Activated CD4-positive, alpha-beta T cell treated with anti-CD3 and anti-CD28 coated beads, Interleukin-2, amount 10 ng/mL, durations not matched to agents 24 days and 14 days (primary cell): ENCODE measurements around the gene KRTAP10-1. TPM values are rescaled to one million over a fixed set of nuclear protein-coding genes. Genes with fewer than 3 reads are reported as not detected.

Source experiments
- DNase-seq: peaks from one replicate; pipeline ENCODE4 v3.0.0; 2022
- H3K27ac Mint-ChIP-seq: one replicate; pipeline ENCODE4 v1.8.0; 2022; ENCODE audit warnings: mild to moderate bottlenecking, mixed read lengths
- H3K27me3 Mint-ChIP-seq: one replicate; pipeline ENCODE4 v1.8.0; 2022; ENCODE audit warnings: mixed read lengths
- H3K36me3 Mint-ChIP-seq: one replicate; pipeline ENCODE4 v1.8.0; 2022; ENCODE audit warnings: low read depth, mild to moderate bottlenecking, mixed read lengths
- H3K4me1 Mint-ChIP-seq: one replicate; pipeline ENCODE4 v1.8.0; 2021; ENCODE audit warnings: mixed read lengths
- H3K4me3 Mint-ChIP-seq: one replicate; pipeline ENCODE4 v1.8.0; 2022; ENCODE audit warnings: mild to moderate bottlenecking, moderate library complexity, mixed read lengths
- H3K9me3 Mint-ChIP-seq: one replicate; pipeline ENCODE4 v1.8.0; 2021; ENCODE audit warnings: mixed read lengths
- intact Hi-C: fragments of 100-400 bp; cut with micrococcal nuclease; formaldehyde crosslinking; loops from one replicate; pipeline ENCODE4 v1.15.1; 2023
- total RNA-seq: library from RNA; stranded (reverse); gene quantifications from 2 replicates; pipeline ENCODE4 v1.2.3, GENCODE V29; 2022

The KRTAP10-1 gene
- total RNA-seq, 1 donor from 2014 or later, result not detected

DNA sequence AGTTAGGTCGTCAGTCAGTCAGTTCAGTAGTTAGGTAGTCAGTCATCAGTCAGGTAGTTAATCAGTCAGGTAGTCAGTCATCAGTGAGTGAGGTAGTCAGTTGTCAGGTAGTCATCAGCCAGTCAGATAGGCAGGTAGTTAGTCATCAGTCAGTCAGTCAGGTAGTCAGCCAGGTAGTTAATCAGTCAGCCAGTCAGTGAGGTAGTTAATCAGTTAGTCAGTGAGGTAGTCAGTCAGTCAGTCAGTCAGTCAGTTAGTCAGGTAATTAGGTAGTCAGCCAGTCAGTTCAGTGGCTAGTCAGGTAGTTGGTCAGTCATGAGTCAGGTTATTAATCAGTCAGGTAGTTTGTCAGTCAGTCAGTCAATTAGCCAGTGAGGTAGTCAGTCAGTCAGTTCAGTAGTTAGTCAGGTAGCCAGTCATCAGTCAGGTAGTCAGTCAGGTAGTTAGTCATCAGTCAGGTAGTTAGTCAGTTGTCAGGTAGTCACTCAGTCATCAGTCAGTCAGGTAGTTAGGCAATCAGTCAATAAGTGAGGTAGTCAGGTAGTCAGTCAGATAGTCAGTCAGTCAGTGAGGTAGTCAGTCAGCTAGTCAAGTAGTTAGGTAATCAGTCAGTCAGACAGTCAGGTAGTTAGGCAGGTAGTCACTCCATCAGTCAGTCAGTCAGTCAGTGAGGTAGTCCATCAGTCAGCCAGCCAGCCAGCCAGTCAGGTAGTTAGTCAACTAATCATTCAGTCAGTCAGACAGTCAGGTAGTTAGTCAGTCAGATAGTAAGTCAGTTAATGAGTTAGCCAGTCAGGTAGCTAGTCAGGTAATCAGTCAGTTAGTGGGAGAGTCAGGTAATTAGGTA is 16.2 kb downstream of the KRTAP10-1 start:
- intact Hi-C loops, result no loop called here
- no peaks in the 10 kb centered on the region for H3K9me3 Mint-ChIP-seq
- no peak overlapping the region for H3K4me3 Mint-ChIP-seq
- DNase-seq, result no peak
- H3K27me3 Mint-ChIP-seq, result no peaks in the 10 kb centered on the region
- no peaks in the 10 kb centered on the region for H3K4me1 Mint-ChIP-seq
- no peaks in the 10 kb centered on the region for H3K36me3 Mint-ChIP-seq
- H3K27ac Mint-ChIP-seq, result no peak overlapping the region

GRCh38 chr21:44522753-44523204 is 17.2 kb downstream of the KRTAP10-1 start:
- Mint-ChIP-seq H3K27ac (no peak overlapping the region), H3K36me3 (no peaks in the 10 kb centered on the region), H3K4me1 (no peaks in the 10 kb centered on the region), H3K4me3 (no peak overlapping the region), H3K9me3 (no peaks in the 10 kb centered on the region), H3K27me3 (no peaks in the 10 kb centered on the region)
- intact Hi-C loops, result no loop called here
- DNase-seq, result no peak

DNA sequence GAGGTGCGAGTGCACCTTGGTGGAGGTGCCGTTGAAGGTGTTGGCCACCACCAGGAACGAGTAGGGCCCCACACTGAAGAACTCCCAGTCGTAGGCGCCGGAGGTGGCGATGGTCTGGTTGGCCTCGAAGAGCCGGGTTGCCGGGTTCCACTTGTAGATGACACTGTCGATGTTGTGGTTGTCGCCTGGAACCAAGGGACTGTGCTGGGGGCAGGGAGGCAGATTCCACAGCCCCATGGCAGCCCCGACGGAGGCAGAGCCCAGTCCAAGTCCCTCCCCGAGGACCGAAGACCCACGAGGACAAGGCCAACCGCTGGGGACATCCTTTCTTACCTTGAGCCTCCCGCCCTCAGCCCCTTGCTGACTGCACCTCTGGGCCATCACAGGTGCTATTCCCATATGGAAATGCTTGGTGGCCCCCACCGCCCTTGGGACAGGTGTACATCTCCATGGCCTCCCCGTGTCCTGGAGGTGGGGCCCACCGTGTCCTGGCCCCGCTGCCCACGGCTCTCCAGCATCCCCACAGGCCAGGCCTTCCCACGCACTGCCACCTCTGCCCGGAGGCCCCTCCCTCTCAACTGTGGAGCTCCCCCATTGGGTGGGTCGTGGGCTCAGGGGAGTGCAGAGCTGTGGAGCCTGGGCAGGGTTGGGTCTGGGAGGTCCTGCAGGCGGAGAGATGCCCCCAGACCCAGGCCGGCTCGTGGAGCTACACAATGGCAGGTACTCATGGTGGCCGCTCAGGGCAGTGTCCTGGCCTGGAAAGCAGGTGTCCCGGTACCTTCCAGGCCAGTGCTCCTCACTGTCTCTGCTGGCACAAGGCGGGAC is 17.9 kb downstream of the KRTAP10-1 start:
- no peaks in the 10 kb centered on the region for H3K4me1 Mint-ChIP-seq
- H3K27ac Mint-ChIP-seq, result no peak overlapping the region
- intact Hi-C loops, result no loop called here
- no peak for DNase-seq
- H3K27me3 Mint-ChIP-seq, result no peaks in the 10 kb centered on the region
- no peak overlapping the region for H3K4me3 Mint-ChIP-seq
- H3K36me3 Mint-ChIP-seq, result no peaks in the 10 kb centered on the region
- no peaks in the 10 kb centered on the region for H3K9me3 Mint-ChIP-seq

DNA sequence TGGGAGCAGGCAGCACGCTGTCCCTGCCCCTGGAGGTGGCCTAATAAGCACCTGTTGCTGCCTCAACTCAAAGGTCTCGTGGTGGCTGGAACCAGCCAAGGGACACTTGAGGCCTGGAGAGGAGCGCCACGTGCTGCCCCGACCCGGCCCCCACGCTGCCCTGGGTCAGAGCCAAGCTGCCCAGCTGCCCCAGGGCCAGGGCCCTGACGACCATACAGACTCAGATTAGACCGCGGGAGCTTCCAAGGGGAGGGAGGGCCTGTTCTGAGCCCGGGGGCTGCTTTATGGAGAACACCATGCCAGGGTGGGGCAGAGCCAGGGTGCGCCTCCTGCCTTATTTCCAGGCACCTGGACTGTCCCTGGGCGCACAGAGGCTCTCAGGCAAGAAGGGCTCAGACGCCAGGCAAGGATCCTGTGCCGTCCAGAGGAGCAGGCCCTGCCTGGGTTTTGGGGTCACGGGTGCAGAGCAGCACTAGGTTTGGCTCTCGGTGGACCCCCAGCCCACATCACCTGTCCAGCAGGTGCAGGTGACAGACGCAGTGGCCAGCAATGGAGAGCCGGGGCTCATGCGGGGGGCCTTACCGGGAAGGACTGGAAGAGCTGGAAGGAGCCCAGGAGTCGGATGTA is 18.6 kb downstream of the KRTAP10-1 start:
- intact Hi-C loops, result no loop called here
- no peak for DNase-seq
- Mint-ChIP-seq H3K4me3 (no peak overlapping the region), H3K27me3 (no peaks in the 10 kb centered on the region), H3K36me3 (no peaks in the 10 kb centered on the region), H3K27ac (no peak overlapping the region), H3K9me3 (no peaks in the 10 kb centered on the region), H3K4me1 (no peaks in the 10 kb centered on the region)

DNA sequence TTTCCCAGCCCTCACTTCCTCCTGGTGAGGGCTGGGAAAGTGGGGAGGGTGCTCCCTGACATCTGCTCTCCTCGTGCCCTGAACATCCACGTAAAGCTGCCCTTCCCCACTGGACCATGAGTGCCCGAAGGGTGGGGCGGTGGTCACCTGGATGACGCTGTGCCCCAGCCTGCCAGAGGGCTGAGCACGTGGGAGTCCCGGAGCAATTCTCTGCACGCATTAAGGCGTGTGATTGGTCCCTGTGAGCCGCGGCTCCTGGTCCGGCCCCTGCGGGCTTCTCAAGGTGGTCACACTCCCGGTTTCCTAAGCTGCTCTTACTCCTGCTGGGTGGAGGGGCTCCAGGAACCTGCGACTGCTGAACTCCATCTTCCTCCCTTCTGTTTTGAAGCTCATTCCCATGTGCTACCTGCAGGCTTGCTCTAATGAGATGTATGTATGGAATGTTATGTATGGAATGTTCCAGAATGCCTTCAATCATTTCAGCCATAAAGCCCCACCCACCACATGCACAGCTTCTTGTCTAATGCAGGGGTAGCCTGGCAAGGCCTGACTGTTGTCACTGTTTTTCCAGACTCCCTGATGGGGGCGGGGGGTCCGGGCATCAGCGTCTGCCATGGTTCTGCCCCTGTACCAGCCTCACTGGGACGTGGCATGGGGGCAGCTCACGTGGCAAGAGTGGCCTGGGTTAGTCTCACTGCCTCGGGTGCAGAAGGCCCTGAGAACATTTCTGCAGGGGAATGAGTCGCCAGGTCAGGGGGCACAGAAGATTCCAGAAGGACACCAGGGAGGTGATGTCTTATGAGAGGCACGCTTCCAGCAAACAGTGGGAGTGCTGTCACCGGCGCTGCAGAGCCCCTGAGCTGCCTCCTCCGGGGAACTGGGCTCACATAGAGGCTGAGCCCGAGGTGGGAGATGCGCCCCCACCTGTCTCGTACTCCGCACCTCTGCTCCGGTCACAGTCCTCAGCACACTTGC is 19.4 kb downstream of the KRTAP10-1 start:
- no peaks in the 10 kb centered on the region for H3K36me3 Mint-ChIP-seq
- no peaks in the 10 kb centered on the region for H3K27me3 Mint-ChIP-seq
- no peak overlapping the region for H3K4me3 Mint-ChIP-seq
- intact Hi-C loops, result no loop called here
- no peaks in the 10 kb centered on the region for H3K4me1 Mint-ChIP-seq
- H3K9me3 Mint-ChIP-seq, result no peaks in the 10 kb centered on the region
- no peak for DNase-seq
- H3K27ac Mint-ChIP-seq, result no peak overlapping the region

DNA sequence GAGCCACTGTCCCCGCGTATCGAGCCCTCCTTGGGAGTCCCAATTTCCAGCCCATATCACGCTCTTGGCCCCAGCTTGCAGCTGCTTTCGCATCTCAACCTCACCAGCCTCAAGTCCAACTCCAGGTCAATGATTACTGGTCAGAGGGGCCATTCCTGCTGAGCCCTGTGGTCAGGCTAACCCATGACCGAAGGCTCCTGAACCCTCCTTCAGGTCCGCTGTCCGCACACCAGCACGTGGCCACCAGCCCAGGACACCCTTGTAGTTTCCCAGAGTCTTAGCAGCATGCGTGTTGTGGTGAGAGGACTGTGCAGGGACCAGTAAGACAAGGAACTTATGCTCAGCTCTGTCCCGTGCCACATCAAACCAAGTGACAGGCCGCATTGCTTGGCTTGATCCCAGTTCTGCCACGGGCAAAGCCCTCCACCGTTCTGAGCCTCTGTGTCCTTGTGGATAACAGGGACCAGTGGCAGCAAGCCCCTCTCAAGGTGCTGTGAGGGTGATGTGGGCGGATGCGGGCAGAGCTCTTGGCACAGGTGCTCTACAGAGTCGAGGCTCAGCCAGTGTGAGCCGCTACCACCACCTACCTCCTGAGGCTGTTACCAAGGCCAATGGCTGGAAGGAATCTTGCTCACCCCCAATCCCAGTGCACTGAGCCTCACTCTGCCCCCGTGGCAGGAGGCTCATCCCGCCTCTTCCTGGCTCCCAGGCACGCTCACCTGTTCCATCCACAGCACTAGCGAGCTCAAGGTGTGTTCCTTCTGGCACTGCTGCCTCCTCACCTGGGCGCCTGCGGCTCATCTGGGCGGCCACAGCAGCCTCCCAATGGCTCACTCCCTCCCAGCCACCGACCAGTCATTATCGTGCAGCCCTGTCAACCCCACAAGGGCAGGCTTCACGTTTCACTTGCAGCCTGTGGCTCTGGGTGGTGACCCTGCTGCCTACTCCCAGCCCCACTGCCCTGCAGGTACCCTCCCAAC is 20.4 kb downstream of the KRTAP10-1 start:
- intact Hi-C loops, result loop anchor here (10.0 kb wide), 1 partner anchor 215 kb away; no protein-coding TSS in a partner anchor
- no peaks in the 10 kb centered on the region for H3K36me3 Mint-ChIP-seq
- H3K9me3 Mint-ChIP-seq, result no peaks in the 10 kb centered on the region
- H3K27me3 Mint-ChIP-seq, result no peaks in the 10 kb centered on the region
- DNase-seq, result no peak
- no peak overlapping the region for H3K27ac Mint-ChIP-seq
- no peaks in the 10 kb centered on the region for H3K4me1 Mint-ChIP-seq
- no peak overlapping the region for H3K4me3 Mint-ChIP-seq

DNA sequence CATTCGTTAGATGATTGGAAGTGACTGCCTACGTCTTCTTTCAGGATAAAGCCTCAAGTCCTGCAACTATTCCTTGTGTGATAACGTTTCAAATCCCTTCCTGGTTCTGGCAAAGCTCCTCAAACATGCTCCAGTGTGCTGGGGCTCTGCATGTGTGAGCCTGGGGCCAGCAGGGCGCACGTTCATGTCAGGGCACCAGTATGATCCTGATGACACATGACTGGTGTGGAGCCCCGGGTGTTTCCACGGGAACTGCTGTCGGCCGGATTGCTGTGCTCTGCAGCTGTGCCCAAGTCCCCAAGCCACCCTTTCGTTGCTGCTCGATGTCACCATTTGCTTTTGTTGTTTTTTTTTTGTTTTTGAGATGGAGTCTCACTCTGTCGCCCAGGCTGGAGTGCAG is 21.3 kb downstream of the KRTAP10-1 start:
- no peak for DNase-seq
- H3K27ac Mint-ChIP-seq, result no peak overlapping the region
- intact Hi-C loops, result loop anchor here (10.0 kb wide), 1 partner anchor 216 kb away; no protein-coding TSS in a partner anchor
- H3K36me3 Mint-ChIP-seq, result no peaks in the 10 kb centered on the region
- no peaks in the 10 kb centered on the region for H3K9me3 Mint-ChIP-seq
- H3K4me1 Mint-ChIP-seq, result no peaks in the 10 kb centered on the region
- H3K27me3 Mint-ChIP-seq, result no peaks in the 10 kb centered on the region
- H3K4me3 Mint-ChIP-seq, result no peak overlapping the region

- DNase-seq, result peak; percentile 75
- intact Hi-C loops, result loop anchor here (10.0 kb wide), 1 partner anchor 217 kb away; no protein-coding TSS in a partner anchor
These were observed 22.7 kb downstream of the KRTAP10-1 start for GRCh38 chr21:44517175-44517899.

DNA sequence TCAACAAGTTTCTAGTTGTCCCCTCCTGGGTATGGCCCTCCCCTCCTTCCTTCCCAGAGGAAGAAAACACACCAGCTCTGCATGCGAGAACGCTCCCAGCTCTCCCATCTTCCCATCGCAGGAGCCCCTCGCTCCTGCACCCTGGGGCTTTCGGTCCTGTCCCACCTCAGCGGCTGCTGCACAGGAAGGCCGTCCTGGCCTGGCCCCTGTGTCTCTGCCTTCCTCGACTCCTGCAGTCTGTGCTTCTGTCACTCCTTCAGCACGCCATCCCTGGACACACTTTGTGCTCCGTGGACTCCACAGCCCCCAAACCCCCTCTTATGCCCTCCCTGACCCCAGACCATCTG is 23.2 kb downstream of the KRTAP10-1 start:
- no peaks in the 10 kb centered on the region for H3K27me3 Mint-ChIP-seq
- no peaks in the 10 kb centered on the region for H3K9me3 Mint-ChIP-seq
- no peak for DNase-seq
- no peak overlapping the region for H3K4me3 Mint-ChIP-seq
- no peaks in the 10 kb centered on the region for H3K4me1 Mint-ChIP-seq
- intact Hi-C loops, result loop anchor here (10.0 kb wide), 1 partner anchor 218 kb away; no protein-coding TSS in a partner anchor
- H3K36me3 Mint-ChIP-seq, result no peaks in the 10 kb centered on the region
- H3K27ac Mint-ChIP-seq, result no peak overlapping the region

More at GRCh38 chr21:44517175-44517899, 22.7 kb downstream of the KRTAP10-1 start:
- Mint-ChIP-seq H3K4me3 (peak overlapping the region; percentile 62), H3K9me3 (no peaks in the 10 kb centered on the region), H3K27me3 (no peaks in the 10 kb centered on the region), H3K36me3 (no peaks in the 10 kb centered on the region), H3K4me1 (no peaks in the 10 kb centered on the region), H3K27ac (no peak overlapping the region)

- intact Hi-C loops, result loop anchor here (10.0 kb wide), 1 partner anchor 218 kb away; no protein-coding TSS in a partner anchor
- no peaks in the 10 kb centered on the region for H3K9me3 Mint-ChIP-seq
- no peak overlapping the region for H3K4me3 Mint-ChIP-seq
- H3K4me1 Mint-ChIP-seq, result no peaks in the 10 kb centered on the region
- no peak for DNase-seq
- H3K27ac Mint-ChIP-seq, result no peak overlapping the region
- H3K36me3 Mint-ChIP-seq, result no peaks in the 10 kb centered on the region
- H3K27me3 Mint-ChIP-seq, result no peaks in the 10 kb centered on the region
These were observed 23.7 kb downstream of the KRTAP10-1 start for GRCh38 chr21:44516342-44516741.

DNA sequence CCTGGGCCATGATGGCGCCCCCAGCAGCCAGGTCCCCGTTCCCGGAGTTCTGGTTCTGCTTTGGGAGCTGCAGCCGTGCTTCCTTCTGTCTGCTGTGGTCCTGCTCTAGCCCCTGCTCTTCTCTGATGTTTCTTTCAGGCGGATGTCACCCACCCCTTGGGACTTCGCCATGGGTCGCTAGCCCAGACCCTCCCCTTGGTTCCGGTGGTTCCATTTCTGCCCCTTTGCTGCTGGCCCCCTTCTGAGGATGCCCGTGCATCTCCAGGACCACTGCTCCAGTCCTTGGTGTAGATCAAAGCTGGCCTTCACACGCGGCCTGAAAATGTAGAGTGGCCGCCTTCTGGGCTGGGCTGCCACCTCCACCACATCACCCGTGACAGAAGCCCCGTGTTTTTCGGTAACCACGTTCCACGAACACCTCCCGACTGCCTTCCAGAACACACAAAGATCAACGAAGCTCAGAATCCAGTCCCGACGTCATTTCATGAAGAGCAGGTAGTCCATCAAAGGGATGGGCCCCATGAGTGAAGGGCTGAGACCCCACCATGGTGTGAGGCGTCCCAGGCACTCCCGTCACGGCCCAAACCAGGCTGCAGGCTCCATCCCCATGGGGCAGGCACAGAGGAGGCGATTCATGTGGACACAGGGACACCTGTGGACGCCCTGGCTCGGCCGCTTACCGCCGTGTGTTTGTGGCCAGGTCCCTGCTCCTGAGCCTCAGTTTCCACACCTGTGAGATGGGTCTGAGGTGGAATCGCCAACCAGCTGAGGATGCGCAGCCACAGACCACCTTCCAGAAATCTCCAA is 24.4 kb downstream of the KRTAP10-1 start:
- H3K9me3 Mint-ChIP-seq, result no peaks in the 10 kb centered on the region
- intact Hi-C loops, result loop anchor here (10.0 kb wide), 1 partner anchor 219 kb away; no protein-coding TSS in a partner anchor
- DNase-seq, result no peak
- no peaks in the 10 kb centered on the region for H3K36me3 Mint-ChIP-seq
- H3K27me3 Mint-ChIP-seq, result no peaks in the 10 kb centered on the region
- no peak overlapping the region for H3K4me3 Mint-ChIP-seq
- H3K4me1 Mint-ChIP-seq, result no peaks in the 10 kb centered on the region
- H3K27ac Mint-ChIP-seq, result peak overlapping the region; percentile 57
